T1000 (cell line): ENCODE measurements around the gene CACNA2D2.

Source experiments
- DNase-seq: peaks from one replicate; lab custom pipeline; 2025; ENCODE audit warnings: mixed read lengths; lab: John Stamatoyannopoulos, UW

Gene CACNA2D2

GRCh38 chr3:50427217-50427616 is 76.2 kb downstream of the CACNA2D2 start:
- DNase-seq = no peak

- DNase-seq = no peak
These were observed 77.5 kb downstream of the CACNA2D2 start for GRCh38 chr3:50425911-50426310.

GRCh38 chr3:50423543-50423942 is 79.9 kb downstream of the CACNA2D2 start:
- DNase-seq = no peak

GRCh38 chr3:50422153-50422552 is 81.3 kb downstream of the CACNA2D2 start:
- DNase-seq = no peak

- DNase-seq = no peak
These were observed 83.7 kb downstream of the CACNA2D2 start for GRCh38 chr3:50419595-50420370.

GRCh38 chr3:50418850-50419249 is 84.6 kb downstream of the CACNA2D2 start:
- DNase-seq = no peak

- DNase-seq = no peak
These were observed 85.8 kb downstream of the CACNA2D2 start for GRCh38 chr3:50417637-50418033.

- no peak for DNase-seq
These were observed 86.4 kb downstream of the CACNA2D2 start for GRCh38 chr3:50416736-50417636.

GRCh38 chr3:50415816-50416215 is 87.6 kb downstream of the CACNA2D2 start:
- DNase-seq = no peak

- no peak for DNase-seq
These were observed 88.4 kb downstream of the CACNA2D2 start for GRCh38 chr3:50415061-50415460.

- DNase-seq = no peak
These were observed 88.8 kb downstream of the CACNA2D2 start for GRCh38 chr3:50414616-50415015.

GRCh38 chr3:50412231-50412754 is 91.1 kb downstream of the CACNA2D2 start:
- DNase-seq = no peak

- DNase-seq = no peak
These were observed 92.2 kb downstream of the CACNA2D2 start for GRCh38 chr3:50411229-50411628.

GRCh38 chr3:50410608-50411139 is 92.8 kb downstream of the CACNA2D2 start:
- no peak for DNase-seq

- no peak for DNase-seq
These were observed 93.2 kb downstream of the CACNA2D2 start for GRCh38 chr3:50410185-50410584.

GRCh38 chr3:50408443-50408944 is 94.9 kb downstream of the CACNA2D2 start:
- DNase-seq = no peak

GRCh38 chr3:50406487-50406886 is 96.9 kb downstream of the CACNA2D2 start:
- no peak for DNase-seq

- no peak for DNase-seq
These were observed 98.2 kb downstream of the CACNA2D2 start for GRCh38 chr3:50405249-50405648.

GRCh38 chr3:50401978-50402595 is 101.3 kb downstream of the CACNA2D2 start:
- DNase-seq = no peak

- no peak for DNase-seq
These were observed 106.9 kb downstream of the CACNA2D2 start for GRCh38 chr3:50396502-50396901.

GRCh38 chr3:50395070-50395860 is 108.2 kb downstream of the CACNA2D2 start:
- no peak for DNase-seq
